DOHH2 (cell line): ENCODE measurements around the gene KRTAP20-2.

Source experiments
- CTCF ChIP-seq: fragments of 200-600 bp; sonication (generic); IDR thresholded peaks from one replicate; pipeline ENCODE4 v1.5.1; 2014; ENCODE audit warnings: antibody characterized with exemption, mild to moderate bottlenecking, low read depth, low read length; ENCODE audit not compliant: poor library complexity, severe bottlenecking
- EZH2phosphoT487 ChIP-seq: fragments of 200-600 bp; sonication (generic); IDR thresholded peaks from 2 replicates; pipeline ENCODE4 v1.6.1; 2017; ENCODE audit warnings: borderline replicate concordance, mild to moderate bottlenecking, antibody characterized with exemption, low read length, moderate library complexity, mixed read lengths

- no peak for TF ChIP-seq CTCF
- no peak for TF ChIP-seq EZH2phosphoT487
Measured at GRCh38 chr21:30684506-30684905, 49.5 kb downstream of the KRTAP20-2 start.
